ENCODE measurements around the gene NOS3. TPM values are rescaled to one million over a fixed set of nuclear protein-coding genes. Genes with fewer than 3 reads are reported as not detected.

The NOS3 gene
- total RNA-seq, 1 donor from 2014 or later, result 1.7 TPM

GRCh38 chr7:151056283-151056665 lies 65.5 kb downstream of the NOS3 start:
- Mint-ChIP-seq H3K27ac (peak overlapping the region; percentile 96), H3K36me3 (peaks cover 4% of the 10 kb centered on the region), H3K4me3 (peak overlapping the region; percentile 98), H3K27me3 (peaks cover 5% of the 10 kb centered on the region), H3K9me3 (no peaks in the 10 kb centered on the region), H3K4me1 (ENCODE audit: unreplicated experiment) (peaks cover 26% of the 10 kb centered on the region)
- TF ChIP-seq CTCF (conservative IDR thresholded peaks at IDR 0.05), result peak; percentile 17
- no peak for DNase-seq (ENCODE audit: extremely low spot score, unreplicated experiment)

GRCh38 chr7:151056666-151057505 lies 66.1 kb downstream of the NOS3 start:
- Mint-ChIP-seq H3K4me3 (peak overlapping the region; percentile 98), H3K9me3 (no peaks in the 10 kb centered on the region), H3K27me3 (peaks cover 5% of the 10 kb centered on the region), H3K36me3 (peaks cover 4% of the 10 kb centered on the region), H3K4me1 (ENCODE audit: unreplicated experiment) (peaks cover 32% of the 10 kb centered on the region), H3K27ac (peak overlapping the region; percentile 96)
- TF ChIP-seq CTCF (conservative IDR thresholded peaks at IDR 0.05), result no peak
- DNase-seq (ENCODE audit: extremely low spot score, unreplicated experiment), result no peak

- H3K27me3 Mint-ChIP-seq, result peaks cover 3% of the 10 kb centered on the region
- peak within 1 kb of the TSS; percentile 98 for H3K4me3 Mint-ChIP-seq
- H3K9me3 Mint-ChIP-seq, result no peaks in the 10 kb centered on the region
- no peak for DNase-seq (ENCODE audit: extremely low spot score, unreplicated experiment)
- H3K36me3 Mint-ChIP-seq, result peaks cover 3% of the 10 kb centered on the region
- no peak for TF ChIP-seq CTCF (conservative IDR thresholded peaks at IDR 0.05)
- H3K27ac Mint-ChIP-seq, result peak within 1 kb of the TSS; percentile 96
- H3K4me1 Mint-ChIP-seq (ENCODE audit: unreplicated experiment), result peaks cover 35% of the 10 kb centered on the region
These were observed 66.7 kb downstream of the NOS3 start, which contains the start of gene CDK5 for GRCh38 chr7:151057506-151057988. Gene CDK5 (minus strand): TSS chr7:151057897. CDS start chr7:151057848, 49 bp downstream.

- Mint-ChIP-seq H3K9me3 (no peaks in the 10 kb centered on the region), H3K27ac (peak overlapping the region; percentile 96), H3K4me1 (ENCODE audit: unreplicated experiment) (peaks cover 35% of the 10 kb centered on the region), H3K4me3 (peak overlapping the region; percentile 98), H3K27me3 (no peaks in the 10 kb centered on the region), H3K36me3 (no peaks in the 10 kb centered on the region)
- no peak for TF ChIP-seq CTCF (conservative IDR thresholded peaks at IDR 0.05)
- peak; percentile 97 for DNase-seq (ENCODE audit: extremely low spot score, unreplicated experiment)
These were observed 67.4 kb downstream of the NOS3 start for GRCh38 chr7:151057989-151058780.

- no peak for TF ChIP-seq CTCF (conservative IDR thresholded peaks at IDR 0.05)
- H3K4me1 Mint-ChIP-seq (ENCODE audit: unreplicated experiment), result peaks cover 38% of the 10 kb centered on the region
- H3K9me3 Mint-ChIP-seq, result no peaks in the 10 kb centered on the region
- H3K4me3 Mint-ChIP-seq, result peak overlapping the region; percentile 98
- no peaks in the 10 kb centered on the region for H3K36me3 Mint-ChIP-seq
- no peak for DNase-seq (ENCODE audit: extremely low spot score, unreplicated experiment)
- no peaks in the 10 kb centered on the region for H3K27me3 Mint-ChIP-seq
- peak overlapping the region; percentile 96 for H3K27ac Mint-ChIP-seq
These were observed 68.1 kb downstream of the NOS3 start for GRCh38 chr7:151058781-151059366.

All from type B pancreatic cell (in vitro differentiated cells).